ENCODE measurements around the gene ITGA7.
A peak's percentile ranks its signal among the peaks of the same experiment; 100 is the strongest.

Gene ITGA7

GRCh38 chr12:55637467-55637866, 70.2 kb downstream of the ITGA7 start:
- peak; percentile 52 for DNase-seq

DNA sequence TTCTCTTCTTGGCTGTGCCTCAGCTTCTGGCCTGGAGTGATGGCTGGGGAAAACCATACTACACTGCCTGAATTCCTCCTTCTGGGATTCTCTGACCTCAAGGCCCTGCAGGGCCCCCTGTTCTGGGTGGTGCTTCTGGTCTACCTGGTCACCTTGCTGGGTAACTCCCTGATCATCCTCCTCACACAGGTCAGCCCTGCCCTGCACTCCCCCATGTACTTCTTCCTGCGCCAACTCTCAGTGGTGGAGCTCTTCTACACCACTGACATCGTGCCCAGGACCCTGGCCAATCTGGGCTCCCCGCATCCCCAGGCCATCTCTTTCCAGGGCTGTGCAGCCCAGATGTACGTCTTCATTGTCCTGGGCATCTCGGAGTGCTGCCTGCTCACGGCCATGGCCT, 70.9 kb downstream of the ITGA7 start, which contains the start of gene OR10P1:
Gene OR10P1, plus strand, starts transcription at position 40 of the 400 bp plus-strand sequence. Its CDS starts 0 bp downstream, at position 40.
- no peak for DNase-seq

- DNase-seq, result no peak
Measured at GRCh38 chr12:55636116-55636655, 71.5 kb downstream of the ITGA7 start.
